GM19193 (cell line): ENCODE data around the gene GLOD4.

Source experiments
- POLR2A ChIP-seq: IDR thresholded peaks from 4 replicates; pipeline ENCODE4 v1.6.1; 2011; ENCODE audit not compliant: insufficient read depth, insufficient read length; ENCODE audit errors: extremely low read depth

GLOD4 gene, protein sequence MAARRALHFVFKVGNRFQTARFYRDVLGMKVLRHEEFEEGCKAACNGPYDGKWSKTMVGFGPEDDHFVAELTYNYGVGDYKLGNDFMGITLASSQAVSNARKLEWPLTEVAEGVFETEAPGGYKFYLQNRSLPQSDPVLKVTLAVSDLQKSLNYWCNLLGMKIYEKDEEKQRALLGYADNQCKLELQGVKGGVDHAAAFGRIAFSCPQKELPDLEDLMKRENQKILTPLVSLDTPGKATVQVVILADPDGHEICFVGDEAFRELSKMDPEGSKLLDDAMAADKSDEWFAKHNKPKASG

DNA sequence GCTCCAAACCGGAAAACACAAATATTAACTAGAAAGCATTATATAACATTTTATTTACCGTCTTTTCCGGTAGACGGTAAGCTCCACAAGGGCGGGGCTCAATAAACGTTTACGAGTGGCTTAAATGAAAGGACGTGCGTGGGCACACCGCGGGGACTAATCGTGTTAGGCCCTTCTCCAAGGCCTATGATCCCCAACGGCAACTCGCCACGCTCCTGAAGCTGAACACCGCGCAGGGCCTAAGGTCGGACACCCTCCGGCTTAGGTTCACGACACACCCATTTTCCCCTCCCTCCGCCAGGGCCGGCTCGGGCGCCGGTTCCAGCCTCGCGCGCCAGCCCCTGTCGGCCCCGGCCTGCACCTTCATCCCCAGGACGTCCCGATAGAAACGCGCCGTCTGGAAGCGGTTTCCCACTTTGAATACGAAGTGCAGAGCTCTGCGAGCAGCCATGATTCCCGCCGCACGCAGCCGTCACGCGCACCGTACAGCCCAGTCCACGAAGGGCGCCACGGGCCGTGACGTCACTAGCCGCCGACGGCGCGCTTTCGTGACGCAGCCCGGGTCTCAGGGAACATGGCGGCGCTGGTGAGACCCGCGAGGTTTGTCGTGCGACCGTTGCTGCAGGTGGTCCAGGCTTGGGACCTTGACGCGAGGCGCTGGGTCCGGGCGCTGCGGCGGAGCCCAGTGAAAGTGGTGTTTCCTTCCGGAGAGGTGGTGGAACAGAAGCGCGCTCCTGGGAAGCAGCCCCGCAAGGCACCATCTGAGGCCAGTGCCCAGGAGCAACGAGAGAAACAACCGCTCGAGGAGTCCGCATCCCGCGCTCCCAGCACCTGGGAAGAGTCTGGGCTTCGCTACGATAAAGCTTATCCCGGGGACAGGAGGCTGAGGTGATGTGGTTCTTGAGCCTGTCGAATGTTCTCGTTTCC, at the start of gene GLOD4, which contains the start of gene MRM3:
Gene GLOD4 (minus strand): TSS at position 476 of the 927 bp plus-strand sequence. CDS start 25 bp downstream, at position 451.
Gene MRM3 (plus strand): TSS at position 549 of the 927 bp plus-strand sequence. CDS start 26 bp downstream, at position 575.
- TF ChIP-seq POLR2A: peak; percentile 91

DNA sequence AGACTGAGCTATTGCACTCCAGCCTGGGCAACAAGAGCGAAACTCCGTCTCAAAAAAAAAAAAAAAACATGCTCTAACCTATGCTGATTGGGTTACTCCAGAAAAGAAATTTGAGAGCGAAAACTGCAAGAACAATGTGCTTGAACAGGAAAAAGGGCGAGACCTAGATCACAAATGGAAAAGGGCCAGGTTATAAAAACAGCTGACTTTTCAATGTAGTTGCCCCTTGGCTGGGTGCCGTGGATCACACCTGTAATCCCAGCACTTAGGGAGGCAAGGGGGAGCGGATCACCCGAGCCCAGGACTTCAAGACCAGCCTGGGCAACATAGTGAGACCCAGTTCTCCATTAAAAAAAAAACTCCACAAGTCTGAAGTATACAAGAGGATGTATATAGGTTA, 48.9 kb upstream of the GLOD4 start:
- no peak for TF ChIP-seq POLR2A

GRCh38 chr17:830381-830780, 48.3 kb upstream of the GLOD4 start:
- no peak for TF ChIP-seq POLR2A

DNA sequence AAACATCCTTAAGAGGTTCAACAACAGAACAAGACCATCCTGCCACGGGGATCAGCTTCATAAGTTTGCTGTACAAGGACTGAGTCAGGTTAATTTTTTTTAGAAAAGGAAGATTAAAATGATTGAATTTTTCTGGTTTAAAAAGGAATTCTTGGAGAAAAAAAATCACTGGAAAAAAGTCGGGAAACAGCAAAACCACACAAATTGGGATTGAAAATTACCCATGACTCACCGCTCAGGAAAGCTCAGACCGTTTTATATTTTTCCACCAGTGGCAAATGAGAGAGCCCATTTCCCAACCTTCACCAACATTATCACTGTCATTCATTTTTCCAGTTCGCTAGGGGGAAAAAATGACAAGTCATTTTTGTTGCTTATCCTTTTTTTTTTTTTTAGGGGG, 46.7 kb upstream of the GLOD4 start:
- TF ChIP-seq POLR2A: no peak

DNA sequence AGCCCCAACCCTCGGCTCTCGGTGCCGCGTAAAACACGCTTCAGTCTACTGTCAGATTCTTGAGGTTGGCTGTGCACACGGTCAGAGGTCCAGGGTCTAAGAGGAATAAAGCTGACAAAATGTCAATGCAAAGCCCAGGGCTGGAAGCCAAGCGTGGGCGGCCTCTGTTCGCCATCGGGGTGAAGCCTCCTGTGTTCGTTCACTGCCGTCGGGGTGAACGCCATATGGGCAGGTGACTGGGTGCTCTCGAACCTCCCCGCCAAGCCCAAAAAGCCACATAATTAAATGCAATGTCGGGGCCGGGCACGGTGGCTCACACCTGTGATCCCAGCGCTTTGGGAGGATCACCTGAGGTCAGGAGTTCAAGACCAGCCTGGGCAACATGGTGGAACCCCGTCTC, 44.7 kb upstream of the GLOD4 start:
- no peak for TF ChIP-seq POLR2A

GRCh38 chr17:825216-825615, 43.1 kb upstream of the GLOD4 start:
- TF ChIP-seq POLR2A: no peak

- TF ChIP-seq POLR2A: no peak
These were observed 42.3 kb upstream of the GLOD4 start for GRCh38 chr17:824378-824777.

GRCh38 chr17:823501-823902, 41.4 kb upstream of the GLOD4 start:
- no peak for TF ChIP-seq POLR2A

DNA sequence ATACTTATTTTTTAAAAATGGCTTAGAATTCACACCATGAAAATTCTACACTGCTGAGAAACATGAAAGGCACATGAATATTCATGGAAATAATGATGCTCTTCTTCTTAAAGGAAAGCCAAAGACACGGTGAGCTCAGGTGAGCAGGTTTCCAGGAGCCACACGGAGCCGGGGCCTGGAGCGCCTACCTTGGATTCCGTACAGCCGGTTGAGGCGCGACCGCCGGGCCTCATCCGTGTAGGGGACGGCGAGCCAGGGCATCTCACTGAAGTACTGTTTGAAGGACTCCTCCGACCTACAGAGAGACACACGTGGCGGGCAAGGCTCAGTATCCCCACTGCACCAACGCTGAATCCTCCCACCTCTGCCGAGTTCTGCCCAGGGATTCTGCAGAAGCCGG, 37.2 kb upstream of the GLOD4 start:
- no peak for TF ChIP-seq POLR2A

DNA sequence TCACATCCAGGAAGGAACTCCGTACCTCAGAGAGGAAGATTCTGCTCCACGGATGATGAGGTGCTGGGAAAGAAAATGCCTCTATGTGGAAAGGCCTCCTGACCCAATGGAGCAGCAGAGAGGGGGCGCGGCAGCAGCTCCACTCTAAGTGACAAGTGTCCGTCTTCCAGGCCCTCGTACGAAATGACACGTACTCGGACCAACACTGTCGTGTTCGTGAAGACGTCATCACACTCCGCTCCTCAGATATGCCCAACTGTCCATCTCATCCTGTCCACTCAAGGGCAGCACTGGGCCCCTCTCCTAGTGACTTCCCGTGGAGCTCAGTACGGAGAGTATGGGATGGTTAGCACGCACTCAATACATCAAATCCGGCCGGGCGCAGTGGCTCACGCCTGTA, 32.3 kb upstream of the GLOD4 start:
- TF ChIP-seq POLR2A: no peak

- TF ChIP-seq POLR2A: no peak
These were observed 30.6 kb upstream of the GLOD4 start for GRCh38 chr17:812638-813204.

DNA sequence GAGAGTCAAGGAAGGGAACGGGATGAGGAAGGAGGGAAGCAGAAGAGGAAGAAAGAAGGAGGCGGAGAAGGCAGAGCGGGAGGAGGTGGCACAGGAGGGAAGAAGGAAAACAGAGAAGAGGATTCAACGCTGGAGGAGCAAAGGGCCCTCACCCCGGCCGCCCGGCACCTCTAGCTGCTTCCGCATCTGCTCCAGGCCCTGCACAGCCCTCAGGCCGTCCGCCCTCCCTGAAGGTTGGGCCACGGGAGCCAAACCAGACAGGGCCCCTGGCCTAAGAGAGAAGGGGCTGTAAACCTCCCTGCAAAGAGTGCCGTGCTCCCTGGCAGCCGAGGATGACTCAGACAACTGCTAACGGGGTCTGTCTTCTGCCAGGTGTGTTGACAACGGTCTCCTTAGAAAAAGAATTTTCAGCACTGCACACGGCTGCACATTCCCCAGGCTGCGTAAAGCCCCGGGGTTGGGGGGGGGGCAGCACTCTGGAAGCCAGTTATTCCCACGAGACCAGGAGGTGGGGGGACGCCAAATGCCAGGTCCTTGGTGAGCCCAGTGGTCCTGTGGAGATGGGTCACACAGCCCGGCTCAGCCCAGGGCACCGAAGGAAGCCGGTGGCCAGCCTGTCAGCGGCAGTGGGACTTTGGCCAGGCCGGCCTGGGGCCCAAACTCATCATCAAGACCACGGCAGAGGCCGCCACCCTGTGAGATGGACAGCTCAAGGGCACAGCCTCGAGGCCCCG, 29.1 kb upstream of the GLOD4 start:
- TF ChIP-seq POLR2A: no peak

GRCh38 chr17:807523-808294, 25.6 kb upstream of the GLOD4 start:
- TF ChIP-seq POLR2A: no peak

DNA sequence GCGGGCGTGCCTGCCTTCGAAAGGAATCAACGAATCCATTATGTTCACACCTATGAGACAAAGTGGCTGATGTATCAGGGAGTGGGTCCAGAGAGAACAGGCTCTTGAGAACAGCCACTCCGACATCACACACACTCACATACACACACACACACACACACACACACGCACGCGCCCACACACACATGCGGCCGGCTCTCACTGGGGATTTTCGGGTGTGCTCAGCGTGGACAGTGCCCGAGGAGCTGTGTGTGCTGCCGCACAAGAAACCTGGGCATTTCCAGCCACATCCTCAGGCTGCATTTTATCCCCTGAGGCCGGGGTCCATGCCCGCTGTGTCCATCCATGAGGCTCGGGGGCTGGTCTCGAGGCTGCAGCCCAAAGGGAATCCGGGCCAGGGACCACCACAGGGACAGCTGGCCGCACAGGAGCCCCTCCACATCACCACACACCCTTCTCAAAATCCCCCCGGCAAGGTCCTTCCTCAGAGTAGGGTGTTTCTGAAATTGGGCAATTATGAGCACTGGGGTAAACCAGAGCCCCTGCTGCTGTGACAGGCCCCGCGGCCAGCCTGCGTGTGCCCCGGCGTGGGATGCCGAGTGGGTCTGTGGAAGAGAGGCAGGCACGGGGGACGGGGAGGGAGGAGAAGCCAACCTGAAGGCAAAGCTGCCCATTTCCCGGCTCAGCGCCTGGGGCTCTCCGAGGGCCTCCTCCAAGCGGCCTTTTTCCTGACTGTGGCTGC, 24.9 kb upstream of the GLOD4 start:
- TF ChIP-seq POLR2A: no peak

GRCh38 chr17:806346-806745, 24.3 kb upstream of the GLOD4 start:
- no peak for TF ChIP-seq POLR2A
